Common myeloid progenitor, CD34-positive (primary cell): ENCODE data around the gene STAT3.
A peak's percentile ranks its signal among the peaks of the same experiment; 100 is the strongest.
"Not testable (repeated sequence)": the region's sequence is repeated elsewhere in the genome, so short reads cannot be mapped to it uniquely, and the experiment has no call there.

Experiments used
- CTCF ChIA-PET: fragments of 350-600 bp; sonication (Branson Sonifier 250); formaldehyde crosslinking; loops from one replicate; lab custom pipeline; 2021; ENCODE audit warnings: antibody characterized with exemption; lab: Charles Lee
- POLR2A ChIA-PET: fragments of 350-600 bp; sonication (Branson Sonifier 250); formaldehyde crosslinking; loops from one replicate; lab custom pipeline; 2021; ENCODE audit warnings: antibody characterized with exemption; lab: Charles Lee
- DNase-seq, 3 donors: peaks; one replicate each; pipeline versions ENCODE4 v3.0.0 to v3.0.0-alpha.2; 2013
- H3K27ac ChIP-seq, 2 experiments: 1 replicate in 1 of 2; 2 replicates in 1 of 2; pipeline ENCODE4 v1.7.0; 2013; ENCODE audit warnings: inconsistent platforms in 2 of 2, low read length in 2 of 2, mild to moderate bottlenecking in 2 of 2, low read depth in 1 of 2, moderate library complexity in 1 of 2; ENCODE audit not compliant: severe bottlenecking in 2 of 2, insufficient read depth in 1 of 2, poor library complexity in 1 of 2
- H3K27me3 ChIP-seq, 5 experiments: replicated peaks in 2 of 5; 1 replicate in 3 of 5; 2 replicates in 2 of 5; pipeline versions ENCODE4 v1.6.1 to v1.7.0; 2013; ENCODE audit warnings: low read length in 4 of 5, mild to moderate bottlenecking in 2 of 5, moderate library complexity in 2 of 5, inconsistent platforms in 1 of 5; ENCODE audit not compliant: insufficient read depth in 5 of 5, control insufficient read depth in 4 of 5
- H3K36me3 ChIP-seq, 4 experiments: 1 replicate in 2 of 4; 2 replicates in 2 of 4; pipeline versions ENCODE4 v1.6.1 to v1.7.0; 2013; ENCODE audit warnings: low read length in 3 of 4, control low read depth in 1 of 4, mild to moderate bottlenecking in 1 of 4; ENCODE audit not compliant: control insufficient read depth in 4 of 4, insufficient read depth in 4 of 4
- H3K4me1 ChIP-seq, 4 experiments: 1 replicate in 3 of 4; 2 replicates in 1 of 4; pipeline versions ENCODE4 v1.6.1 to v1.7.1; 2013; ENCODE audit warnings: low read length in 3 of 4, mild to moderate bottlenecking in 3 of 4, control low read depth in 1 of 4, inconsistent platforms in 1 of 4, moderate library complexity in 1 of 4; ENCODE audit not compliant: control insufficient read depth in 4 of 4, insufficient read depth in 4 of 4; ENCODE audit errors: control extremely low read depth in 1 of 4
- H3K4me3 ChIP-seq, 7 experiments: 1 replicate in 4 of 7; 2 replicates in 3 of 7; pipeline versions ENCODE4 v1.5.1 to v1.7.0; 2013; ENCODE audit warnings: mild to moderate bottlenecking in 7 of 7, low read length in 6 of 7, moderate library complexity in 6 of 7, inconsistent platforms in 2 of 7, low read depth in 2 of 7, control low read depth in 1 of 7; ENCODE audit not compliant: insufficient read depth in 4 of 7, control insufficient read depth in 1 of 7; ENCODE audit errors: extremely low read depth in 1 of 7
- H3K9me3 ChIP-seq, 5 experiments: 1 replicate in 4 of 5; 2 replicates in 1 of 5; pipeline versions ENCODE4 v1.6.1 to v1.7.1; 2013; ENCODE audit warnings: low read length in 4 of 5, mild to moderate bottlenecking in 2 of 5, inconsistent platforms in 1 of 5, low read depth in 1 of 5, moderate library complexity in 1 of 5; ENCODE audit not compliant: control insufficient read depth in 4 of 5, insufficient read depth in 2 of 5; ENCODE audit errors: control extremely low read depth in 1 of 5
- WGBS: methylation state at CpG from one replicate; pipeline ENCODE4 v1.1.5; 2013; ENCODE audit not compliant: insufficient coverage; 5-methylcytosine and 5-hydroxymethylcytosine counted together

STAT3 gene

DNA sequence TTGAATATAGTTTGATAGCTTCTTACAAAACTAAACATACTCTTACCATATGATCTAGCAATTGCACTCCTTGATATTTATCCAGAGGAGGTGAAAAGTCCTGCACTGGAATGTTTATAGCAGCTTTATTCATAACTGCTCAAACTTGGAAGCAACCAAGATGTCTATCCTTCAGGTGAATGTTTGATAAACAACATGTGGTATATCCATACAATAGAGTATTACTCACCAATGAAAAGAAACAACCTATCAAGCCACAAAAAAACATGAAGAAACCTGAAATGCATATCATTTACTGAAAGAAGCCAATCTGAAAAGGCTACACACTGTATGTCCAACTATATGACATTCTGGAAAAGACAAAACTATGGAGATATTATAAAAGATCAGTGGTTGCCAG, 16.1 kb downstream of the STAT3 start:
- Histone ChIP-seq H3K9me3 (peaks cover 0 to 7% (median 2%) of the 10 kb centered on the region in 5 experiments), H3K4me3 (no peak overlapping the region), H3K27ac (no peak overlapping the region), H3K4me1 (peaks cover 0 to 21% (median 16%) of the 10 kb centered on the region in 4 experiments), H3K27me3 (no peaks in the 10 kb centered on the region), H3K36me3 (peaks cover 0 to 14% (median 6%) of the 10 kb centered on the region in 4 experiments)
- ChIA-PET CTCF (interaction anchor here (0.6 to 1.8 kb wide), 3 partner anchors 8 to 11 kb away, joined by 3 to 5 read pairs (median 4); no protein-coding TSS in a partner anchor), POLR2A (no interaction called here)
- no peak for DNase-seq

DNA sequence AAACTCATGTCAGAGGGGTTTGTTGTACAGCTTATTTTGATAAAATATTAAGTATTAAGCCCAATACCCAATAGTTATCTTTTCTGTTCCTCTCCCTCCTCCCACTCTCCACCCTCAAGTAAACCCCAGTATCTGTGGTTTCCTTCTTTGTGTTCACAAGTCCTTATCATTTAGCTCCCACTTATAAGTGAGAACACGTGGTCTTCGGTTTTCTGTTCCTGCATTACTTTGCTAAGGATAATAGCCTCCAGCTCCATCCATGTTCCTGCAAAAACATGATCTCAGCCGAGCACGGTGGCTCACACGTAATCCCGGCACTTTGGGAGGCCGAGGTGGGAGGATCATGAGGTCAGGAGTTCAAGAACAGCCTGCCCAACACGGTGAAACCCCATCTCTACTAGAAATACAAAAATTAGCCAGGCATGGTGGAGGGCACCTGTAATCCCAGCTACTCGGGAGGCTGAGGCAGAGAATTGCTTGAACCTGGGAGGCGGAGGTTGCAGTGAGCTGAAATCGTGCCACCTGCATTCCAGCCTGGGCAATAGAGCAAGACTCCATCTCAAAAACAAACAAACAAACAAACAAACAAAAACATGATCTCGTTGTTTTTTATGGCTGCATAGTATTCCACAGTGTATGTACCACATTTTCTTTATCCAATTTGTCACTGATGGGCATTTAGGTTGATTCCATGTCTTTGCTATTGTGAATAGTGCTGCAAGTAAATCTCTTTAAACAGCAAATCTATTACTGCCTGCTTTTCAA, 19.3 kb downstream of the STAT3 start:
- peaks cover 0 to 21% (median 6%) of the 10 kb centered on the region in 4 experiments for H3K36me3 ChIP-seq
- 40% methylated on average over 5 of the region's 12 CpGs for WGBS
- ChIA-PET POLR2A (interaction anchor here (0.9 to 1.5 kb wide), 2 partner anchors 20 to 29 kb away, joined by 3 to 6 read pairs; partner anchors contain the start of gene STAT3), CTCF (interaction anchor here (0.8 to 1.3 kb wide), 4 partner anchors 10 to 34 kb away, joined by 3 to 4 read pairs (median 4); partner anchors contain the start of gene STAT3)
- not testable (repeated sequence) for H3K27ac ChIP-seq, H3K4me3 ChIP-seq, H3K27me3 ChIP-seq, H3K9me3 ChIP-seq
- H3K4me1 ChIP-seq: peaks cover 0 to 31% (median 21%) of the 10 kb centered on the region in 4 experiments
- DNase-seq: peak in 1 of 3 donors; percentile 46

DNA sequence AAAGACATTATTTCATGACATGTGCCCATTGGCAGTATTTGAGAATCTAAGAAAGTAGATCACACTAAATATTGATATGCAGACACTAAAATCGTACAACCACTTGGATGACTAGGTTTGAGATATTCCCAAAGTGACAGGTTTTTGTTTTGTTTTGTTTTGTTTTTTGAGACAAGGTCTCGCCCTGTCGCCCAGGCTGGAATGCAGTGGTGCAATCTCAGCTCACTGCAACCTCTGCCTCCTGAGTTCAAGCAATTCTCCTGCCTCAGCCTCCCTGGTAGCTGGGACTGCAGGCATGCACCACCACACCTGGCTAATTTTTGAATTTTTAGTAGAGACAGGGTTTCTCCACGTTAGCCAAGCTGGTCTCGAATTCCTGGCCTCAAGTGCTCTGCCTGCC, 19.9 kb downstream of the STAT3 start:
- H3K27me3 ChIP-seq, DNase-seq, H3K4me3 ChIP-seq, H3K9me3 ChIP-seq, H3K27ac ChIP-seq: not testable (repeated sequence)
- Histone ChIP-seq H3K4me1 (peaks cover 0 to 36% (median 27%) of the 10 kb centered on the region in 4 experiments), H3K36me3 (peaks cover 0 to 21% (median 6%) of the 10 kb centered on the region in 4 experiments)
- POLR2A ChIA-PET: interaction anchor here (0.9 to 1.5 kb wide), 2 partner anchors 20 to 28 kb away, joined by 3 to 6 read pairs; partner anchors contain the start of gene STAT3
- WGBS: 95% methylated on average over 2 of the region's 5 CpGs
- CTCF ChIA-PET: interaction anchor here (0.8 to 1.3 kb wide), 3 partner anchors 10 to 34 kb away, joined by 3 to 4 read pairs (median 4); partner anchors contain the start of gene STAT3

DNA sequence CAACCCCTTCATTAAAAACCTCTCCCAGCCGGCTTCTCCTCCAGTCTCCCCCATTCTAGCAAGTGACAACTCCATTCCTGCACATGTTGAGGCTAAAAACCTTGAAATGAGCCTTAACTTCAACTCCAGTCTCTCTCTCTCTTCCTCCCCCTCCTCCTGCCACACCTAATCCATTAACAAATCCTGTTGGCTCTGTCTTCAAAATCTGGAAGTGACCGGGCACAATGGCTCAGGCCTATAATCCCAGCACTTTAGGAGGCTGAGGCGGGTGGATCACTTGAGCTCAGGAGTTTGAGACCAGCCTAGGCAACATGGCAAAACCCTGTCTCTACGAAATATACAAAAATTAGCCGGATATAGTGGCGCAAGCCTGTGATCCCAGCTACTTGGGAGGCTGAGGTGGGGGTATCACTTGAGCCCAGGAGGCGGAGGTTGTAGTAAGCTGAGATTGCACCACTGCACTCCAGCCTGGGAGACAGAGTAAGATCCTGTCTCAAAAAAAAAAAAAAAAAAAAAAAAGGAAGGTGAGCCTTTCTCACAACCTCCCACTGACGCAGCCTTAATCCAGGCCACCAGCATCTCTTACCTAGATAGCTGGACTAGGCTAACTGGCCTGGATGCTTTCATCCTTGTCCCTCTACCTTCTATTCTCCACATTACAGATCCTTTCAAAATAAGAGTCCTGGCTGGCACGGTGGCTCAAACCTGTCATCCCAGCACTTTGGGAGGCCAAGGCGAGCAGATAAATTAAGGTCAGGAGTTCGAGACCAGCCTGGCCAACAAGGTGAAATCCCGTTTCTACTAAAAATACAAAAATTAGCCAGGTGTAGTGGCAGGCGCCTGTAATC, 21.8 kb downstream of the STAT3 start:
- H3K4me1 ChIP-seq: peaks cover 6 to 51% (median 33%) of the 10 kb centered on the region in 4 experiments
- not testable (repeated sequence) for H3K4me3 ChIP-seq, H3K9me3 ChIP-seq, H3K27me3 ChIP-seq, DNase-seq, H3K27ac ChIP-seq
- ChIA-PET CTCF (interaction anchor here (0.9 kb wide), 1 partner anchor 31 kb away, joined by 3 read pairs; no protein-coding TSS in a partner anchor), POLR2A (interaction anchor here (0.6 kb wide), 2 partner anchors 163 to 588 kb away, joined by 3 read pairs; no protein-coding TSS in a partner anchor)
- WGBS: 93% methylated on average over 13 of the region's 13 CpGs
- peaks cover 0 to 16% (median 0%) of the 10 kb centered on the region in 4 experiments for H3K36me3 ChIP-seq

DNA sequence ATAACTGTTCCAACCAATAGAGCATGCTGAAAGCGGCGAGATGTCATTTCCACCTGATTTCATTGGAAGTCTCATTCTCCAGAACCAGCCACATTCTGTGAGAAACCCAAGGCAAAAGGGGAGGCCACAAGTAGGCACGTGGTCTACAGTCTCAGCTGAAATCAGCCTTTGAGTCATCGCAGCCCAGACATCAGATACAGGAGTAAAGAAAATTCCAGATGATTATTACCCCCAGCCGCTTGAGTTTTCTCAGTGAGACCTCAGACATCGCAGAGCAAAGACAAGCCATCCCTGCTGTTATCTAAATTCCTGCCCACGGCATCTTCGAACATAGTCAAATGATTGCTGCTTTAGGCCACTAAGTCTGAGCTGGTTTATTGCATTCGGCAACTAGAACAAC, 23.1 kb downstream of the STAT3 start:
- H3K27ac ChIP-seq: no peak overlapping the region
- POLR2A ChIA-PET: no interaction called here
- no peaks in the 10 kb centered on the region for H3K27me3 ChIP-seq
- H3K4me1 ChIP-seq: peaks cover 6 to 51% (median 33%) of the 10 kb centered on the region in 4 experiments
- no peak overlapping the region for H3K4me3 ChIP-seq
- WGBS: 91% methylated on average over 6 of the region's 9 CpGs
- CTCF ChIA-PET: interaction anchor here (0.7 to 1.0 kb wide), 3 partner anchors 12 to 38 kb away, joined by 3 read pairs; no protein-coding TSS in a partner anchor
- H3K9me3 ChIP-seq: no peaks in the 10 kb centered on the region
- H3K36me3 ChIP-seq: peaks cover 0 to 17% (median 0%) of the 10 kb centered on the region in 4 experiments
- peak in 1 of 3 donors; percentile 36 for DNase-seq

DNA sequence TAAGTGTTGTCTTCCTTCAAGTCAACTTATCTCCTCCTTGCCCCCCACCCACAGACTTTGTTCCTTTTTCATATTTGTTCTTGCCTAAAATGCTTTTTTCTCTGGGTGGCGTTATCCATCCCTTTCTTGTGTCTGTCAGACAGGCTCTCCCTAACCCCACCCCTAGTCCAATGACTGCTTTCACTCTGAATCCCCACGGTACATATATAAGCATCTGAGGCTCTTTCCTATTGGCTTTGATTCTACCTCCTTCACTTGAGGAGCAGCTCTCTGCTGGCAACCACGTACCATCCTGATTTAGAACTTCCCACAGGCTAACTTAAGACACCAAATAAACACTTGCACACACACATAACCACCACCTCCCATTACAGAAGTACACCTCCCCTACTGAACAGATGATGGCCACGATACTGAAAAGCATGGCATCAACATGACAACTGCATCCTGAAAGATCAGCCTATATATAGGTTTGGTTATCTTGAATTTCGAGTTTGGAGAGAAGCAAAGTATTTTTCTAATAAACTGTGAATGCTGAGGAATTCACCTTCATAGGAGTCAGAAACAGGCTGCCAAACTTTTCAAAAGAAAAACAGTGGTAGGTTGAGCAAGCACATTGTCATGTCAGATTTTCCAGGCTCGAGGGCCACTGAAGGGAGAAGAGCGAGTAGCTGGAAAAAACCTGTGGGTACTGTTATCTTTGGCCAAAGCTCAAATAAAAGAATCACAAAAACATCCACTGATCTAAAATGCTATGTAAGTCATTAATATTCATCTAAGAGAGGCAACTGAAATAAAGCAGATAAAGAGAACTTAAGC, 24.3 kb downstream of the STAT3 start:
- no peaks in the 10 kb centered on the region for H3K9me3 ChIP-seq
- no peaks in the 10 kb centered on the region for H3K27me3 ChIP-seq
- POLR2A ChIA-PET: interaction anchor here (0.6 kb wide), 1 partner anchor 14 kb away, joined by 3 read pairs; no protein-coding TSS in a partner anchor
- H3K4me1 ChIP-seq: peaks cover 6 to 49% (median 31%) of the 10 kb centered on the region in 4 experiments
- H3K36me3 ChIP-seq: peaks cover 0 to 19% (median 3%) of the 10 kb centered on the region in 4 experiments
- peak overlapping the region in 1 of 2 experiments; percentile 51 for H3K27ac ChIP-seq
- peak in 2 of 3 donors; percentile 72 to 86 for DNase-seq
- H3K4me3 ChIP-seq: no peak overlapping the region
- 23% methylated on average over 3 of the region's 7 CpGs for whole genome bisulfite sequencing
- CTCF ChIA-PET: no interaction called here
